Measurements from ENCODE around the gene PBLD. TPM values are rescaled to one million over a fixed set of nuclear protein-coding genes. Genes with fewer than 3 reads are reported as not detected.

Gene PBLD
- total RNA-seq, 1 donor from 2014 or later, result 4.7 TPM

DNA sequence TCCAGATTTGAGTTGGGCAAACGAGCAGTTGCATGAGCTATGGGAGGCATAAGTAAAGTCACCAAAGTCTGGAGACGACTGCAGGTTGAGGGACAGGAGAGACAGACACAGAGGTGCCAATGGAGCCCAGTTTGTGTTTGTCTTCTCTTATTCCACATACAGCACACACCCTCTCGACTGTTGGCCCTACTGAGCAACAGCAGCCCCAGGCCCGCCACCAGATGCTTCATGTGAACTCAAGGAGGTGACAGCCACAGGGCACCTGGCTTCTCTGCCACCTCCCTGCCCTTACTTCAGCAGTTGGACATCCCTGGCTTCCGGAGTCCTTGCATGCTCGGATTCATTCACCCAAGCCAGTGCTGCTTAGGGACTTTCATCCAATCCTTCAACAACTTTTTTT is 94.4 kb downstream of the PBLD start:
- ChIA-PET CTCF (no interaction called here), POLR2A (interaction anchor here (0.7 kb wide), 1 partner anchor 139 kb away, joined by 3 read pairs; no protein-coding TSS in a partner anchor)
- H3K9me3 Mint-ChIP-seq, result no peaks in the 10 kb centered on the region
- peaks cover 7% of the 10 kb centered on the region for H3K27me3 Mint-ChIP-seq
- TF ChIP-seq, protein P1, sequence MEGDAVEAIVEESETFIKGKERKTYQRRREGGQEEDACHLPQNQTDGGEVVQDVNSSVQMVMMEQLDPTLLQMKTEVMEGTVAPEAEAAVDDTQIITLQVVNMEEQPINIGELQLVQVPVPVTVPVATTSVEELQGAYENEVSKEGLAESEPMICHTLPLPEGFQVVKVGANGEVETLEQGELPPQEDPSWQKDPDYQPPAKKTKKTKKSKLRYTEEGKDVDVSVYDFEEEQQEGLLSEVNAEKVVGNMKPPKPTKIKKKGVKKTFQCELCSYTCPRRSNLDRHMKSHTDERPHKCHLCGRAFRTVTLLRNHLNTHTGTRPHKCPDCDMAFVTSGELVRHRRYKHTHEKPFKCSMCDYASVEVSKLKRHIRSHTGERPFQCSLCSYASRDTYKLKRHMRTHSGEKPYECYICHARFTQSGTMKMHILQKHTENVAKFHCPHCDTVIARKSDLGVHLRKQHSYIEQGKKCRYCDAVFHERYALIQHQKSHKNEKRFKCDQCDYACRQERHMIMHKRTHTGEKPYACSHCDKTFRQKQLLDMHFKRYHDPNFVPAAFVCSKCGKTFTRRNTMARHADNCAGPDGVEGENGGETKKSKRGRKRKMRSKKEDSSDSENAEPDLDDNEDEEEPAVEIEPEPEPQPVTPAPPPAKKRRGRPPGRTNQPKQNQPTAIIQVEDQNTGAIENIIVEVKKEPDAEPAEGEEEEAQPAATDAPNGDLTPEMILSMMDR (IDR thresholded peaks at IDR 0.05), result no peak
- H3K36me3 Mint-ChIP-seq (ENCODE audit: low read depth), result no peaks in the 10 kb centered on the region
- H3K27ac Mint-ChIP-seq, result no peak overlapping the region
- intact Hi-C loops (cut with micrococcal nuclease), result no loop called here
- no peaks in the 10 kb centered on the region for H3K4me1 Mint-ChIP-seq
- DNase-seq (no peak), ATAC-seq (ENCODE audit: low read depth) (no peak)
- H3K4me3 Mint-ChIP-seq, result no peak overlapping the region

DNA sequence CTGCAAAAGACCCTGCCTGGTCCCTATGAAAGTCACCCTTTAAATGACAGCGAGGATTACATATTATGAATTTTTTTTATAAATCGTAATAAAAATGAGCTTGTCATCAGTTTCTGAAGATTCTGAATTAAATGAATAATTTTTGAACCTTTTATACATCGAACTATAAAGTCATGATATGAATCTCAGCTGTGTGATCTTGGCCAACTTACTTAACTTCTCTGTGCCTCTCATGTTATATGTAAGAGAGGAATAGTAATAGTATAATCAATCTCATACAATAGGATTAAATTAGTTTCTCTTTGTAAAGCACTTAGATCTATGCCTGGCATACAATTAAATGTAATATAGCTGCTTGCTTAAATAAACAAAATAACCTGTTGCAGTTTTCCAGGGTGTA is 95.6 kb downstream of the PBLD start:
- TF ChIP-seq, protein P1 (IDR thresholded peaks at IDR 0.05), result no peak
- intact Hi-C loops (cut with micrococcal nuclease), result no loop called here
- no peaks in the 10 kb centered on the region for H3K36me3 Mint-ChIP-seq (ENCODE audit: low read depth)
- H3K27ac Mint-ChIP-seq, result no peak overlapping the region
- ATAC-seq (ENCODE audit: low read depth), result no peak
- no peaks in the 10 kb centered on the region for H3K4me1 Mint-ChIP-seq
- DNase-seq, result no peak
- POLR2A ChIA-PET, result no interaction called here
- CTCF ChIA-PET, result no interaction called here
- H3K9me3 Mint-ChIP-seq, result no peaks in the 10 kb centered on the region
- H3K4me3 Mint-ChIP-seq, result no peak overlapping the region
- H3K27me3 Mint-ChIP-seq, result peaks cover 15% of the 10 kb centered on the region

DNA sequence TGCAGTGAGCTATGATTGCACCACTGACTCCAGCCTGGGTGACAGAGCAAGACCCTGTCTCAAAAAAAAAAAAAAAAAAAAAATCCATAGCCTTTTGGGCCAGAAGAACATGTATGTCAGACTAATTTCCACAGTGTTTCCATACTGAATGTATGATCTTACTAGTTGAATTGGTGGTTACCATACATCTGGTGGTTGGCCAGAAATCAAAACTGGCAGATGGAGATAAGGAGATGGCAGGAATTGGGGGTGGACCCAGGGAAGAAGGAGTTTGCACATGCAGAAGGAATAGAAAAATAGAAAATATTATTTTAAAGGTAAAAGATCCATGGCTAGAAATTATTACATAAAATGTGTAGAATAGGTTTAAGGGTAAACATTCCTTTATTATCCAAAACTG is 97.1 kb downstream of the PBLD start:
- peaks cover 7% of the 10 kb centered on the region for H3K4me1 Mint-ChIP-seq
- peaks cover 23% of the 10 kb centered on the region for H3K27me3 Mint-ChIP-seq
- H3K36me3 Mint-ChIP-seq (ENCODE audit: low read depth), result no peaks in the 10 kb centered on the region
- ChIA-PET POLR2A (interaction anchor here (0.6 kb wide), 1 partner anchor 218 kb away, joined by 4 read pairs; no protein-coding TSS in a partner anchor), CTCF (interaction anchor here (0.9 kb wide), 1 partner anchor 71 kb away, joined by 3 read pairs; no protein-coding TSS in a partner anchor)
- intact Hi-C loops (cut with micrococcal nuclease), result no loop called here
- H3K27ac Mint-ChIP-seq, result no peak overlapping the region
- no peaks in the 10 kb centered on the region for H3K9me3 Mint-ChIP-seq
- H3K4me3 Mint-ChIP-seq, result no peak overlapping the region
- no peak for ATAC-seq (ENCODE audit: low read depth)
- no peak for DNase-seq
- TF ChIP-seq, protein P1 (IDR thresholded peaks at IDR 0.05), result no peak

DNA sequence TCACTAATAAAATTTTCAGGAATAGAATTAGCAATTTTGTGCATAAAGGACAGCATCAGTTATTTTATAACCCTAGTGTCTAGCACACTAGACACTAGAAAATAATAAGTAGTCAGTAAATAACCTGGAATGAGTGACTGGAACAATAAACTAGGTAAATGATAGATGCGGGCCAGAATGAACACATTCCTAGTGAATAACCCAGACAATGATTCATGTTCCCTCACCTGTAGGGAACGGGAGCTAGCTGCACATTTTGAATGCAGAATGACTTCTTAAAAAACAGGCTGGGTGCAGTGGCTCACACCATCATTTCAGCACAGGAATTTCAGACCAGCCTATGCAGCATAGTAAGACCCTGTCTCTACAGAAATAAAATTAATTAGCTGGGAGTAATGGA is 97.6 kb downstream of the PBLD start:
- Mint-ChIP-seq H3K27ac (no peak overlapping the region), H3K27me3 (peaks cover 25% of the 10 kb centered on the region), H3K4me1 (peaks cover 8% of the 10 kb centered on the region), H3K36me3 (ENCODE audit: low read depth) (no peaks in the 10 kb centered on the region), H3K4me3 (no peak overlapping the region), H3K9me3 (no peaks in the 10 kb centered on the region)
- ATAC-seq (ENCODE audit: low read depth) (no peak), DNase-seq (no peak)
- POLR2A ChIA-PET, result interaction anchor here (0.6 kb wide), 1 partner anchor 217 kb away, joined by 4 read pairs; no protein-coding TSS in a partner anchor
- TF ChIP-seq, protein P1 (IDR thresholded peaks at IDR 0.05), result no peak
- CTCF ChIA-PET, result no interaction called here
- intact Hi-C loops (cut with micrococcal nuclease), result no loop called here

DNA sequence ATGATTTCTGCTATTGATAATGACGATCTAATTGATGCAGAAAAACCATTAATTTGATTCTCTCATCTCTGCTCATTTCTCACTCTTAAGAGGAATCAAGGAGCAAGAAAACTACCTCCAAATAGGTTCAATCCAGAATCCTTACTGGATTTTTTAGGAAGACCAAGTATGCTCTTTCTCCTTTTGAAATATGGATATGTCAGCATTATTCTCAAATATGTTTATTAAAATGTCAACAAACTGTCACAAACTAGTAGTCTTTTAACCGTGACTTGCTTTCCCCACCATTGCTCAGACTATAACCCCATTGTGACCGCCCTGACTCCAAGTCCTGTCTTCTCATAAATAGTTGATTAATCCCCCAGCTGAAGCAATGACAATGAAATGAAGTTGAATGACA is 99.7 kb downstream of the PBLD start:
- TF ChIP-seq, protein P1 (IDR thresholded peaks at IDR 0.05), result no peak
- DNase-seq (no peak), ATAC-seq (ENCODE audit: low read depth) (no peak)
- ChIA-PET CTCF (no interaction called here), POLR2A (no interaction called here)
- no peak overlapping the region for H3K4me3 Mint-ChIP-seq
- H3K27me3 Mint-ChIP-seq, result peaks cover 33% of the 10 kb centered on the region
- H3K4me1 Mint-ChIP-seq, result peaks cover 8% of the 10 kb centered on the region
- H3K9me3 Mint-ChIP-seq, result no peaks in the 10 kb centered on the region
- H3K27ac Mint-ChIP-seq, result no peak overlapping the region
- intact Hi-C loops (cut with micrococcal nuclease), result loop anchor here (5.0 kb wide), 1 partner anchor 69 kb away; no protein-coding TSS in a partner anchor
- no peaks in the 10 kb centered on the region for H3K36me3 Mint-ChIP-seq (ENCODE audit: low read depth)

Other genes starting within 250 kb of the PBLD start
- gene MYPN, start 223.4 kb downstream of the PBLD start, total RNA-seq, result not detected in 2 replicates
- gene ATOH7, start 100.8 kb downstream of the PBLD start, total RNA-seq, result not detected in 2 replicates
- 101 and 113 TPM in 2 replicates for gene HNRNPH3, start 864 bp downstream of the PBLD start, total RNA-seq
- gene RUFY2, start 74.3 kb upstream of the PBLD start, total RNA-seq, result 23.1 and 28.5 TPM in 2 replicates
- 6.6 and 8.1 TPM in 2 replicates for gene DNA2, start 139.0 kb upstream of the PBLD start, total RNA-seq
- 16.1 and 22.9 TPM in 2 replicates for gene SLC25A16, start 194.6 kb upstream of the PBLD start, total RNA-seq
- 0.54 and 0.69 TPM in 2 replicates for gene TET1, start 227.4 kb upstream of the PBLD start, total RNA-seq